Stimulated activated CD8-positive, alpha-beta memory T cell treated with anti-CD3 and anti-CD28 coated beads, Interleukin-12 subunit alpha, Interleukin-12 subunit beta, amount 100 ng/mL, for 24 hours (primary cell): ENCODE results near the gene LMNA.
"Not testable (repeated sequence)": the region's sequence is repeated elsewhere in the genome, so short reads cannot be mapped to it uniquely, and the experiment has no call there.

Experiments used
- DNase-seq: peaks from one replicate; pipeline ENCODE4 v3.0.0-alpha.2; 2020; ENCODE audit errors: extremely low read depth

LMNA gene

DNA sequence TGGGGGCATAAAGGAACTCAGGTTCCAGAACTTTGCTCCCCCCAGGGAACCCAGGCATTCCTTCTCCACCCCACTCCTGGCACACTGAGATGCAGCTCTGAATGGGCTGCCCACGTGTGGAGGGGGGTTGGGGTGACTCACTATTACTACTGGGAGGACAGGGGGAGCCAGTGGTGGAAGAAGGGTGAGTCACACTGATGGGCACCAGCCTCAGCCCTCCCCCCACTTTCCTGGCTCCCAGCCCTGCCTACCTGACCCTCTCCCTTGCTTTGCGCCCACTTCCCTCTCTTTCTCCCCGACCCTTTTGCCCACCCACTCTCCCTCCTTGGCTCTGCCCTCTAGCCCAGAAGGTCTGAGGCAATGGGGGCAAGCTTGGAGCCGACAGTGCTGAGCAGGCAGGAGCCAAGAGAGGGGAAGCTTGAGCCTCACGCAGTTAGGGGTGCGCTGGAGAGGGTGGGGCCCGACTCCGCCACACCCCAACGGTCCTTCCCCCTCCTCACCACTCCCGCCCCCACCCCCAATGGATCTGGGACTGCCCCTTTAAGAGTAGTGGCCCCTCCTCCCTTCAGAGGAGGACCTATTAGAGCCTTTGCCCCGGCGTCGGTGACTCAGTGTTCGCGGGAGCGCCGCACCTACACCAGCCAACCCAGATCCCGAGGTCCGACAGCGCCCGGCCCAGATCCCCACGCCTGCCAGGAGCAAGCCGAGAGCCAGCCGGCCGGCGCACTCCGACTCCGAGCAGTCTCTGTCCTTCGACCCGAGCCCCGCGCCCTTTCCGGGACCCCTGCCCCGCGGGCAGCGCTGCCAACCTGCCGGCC, at the start of gene LMNA:
Gene LMNA (plus strand): TSS at position 611 of the 818 bp plus-strand sequence. CDS start 208 bp downstream, outside the sequence.
- DNase-seq: no peak

DNA sequence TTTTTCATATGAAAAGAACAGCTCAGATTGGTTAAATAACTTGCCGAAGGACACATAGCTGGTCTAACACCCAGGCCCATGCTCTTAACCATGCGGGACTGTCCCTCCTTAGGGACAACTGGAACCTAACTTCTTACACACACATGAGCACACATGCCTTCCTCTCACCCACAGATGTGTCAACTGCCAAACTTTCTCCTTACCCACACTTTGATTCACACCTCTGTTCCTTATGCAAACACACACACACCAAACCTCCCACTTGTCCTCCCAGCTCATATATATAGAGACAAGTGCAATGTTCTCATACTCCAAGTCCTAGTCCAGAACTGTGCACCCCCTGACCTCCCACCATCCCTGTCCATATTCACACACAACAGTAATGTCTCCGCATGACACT, 49.3 kb upstream of the LMNA start:
- no peak for DNase-seq

DNA sequence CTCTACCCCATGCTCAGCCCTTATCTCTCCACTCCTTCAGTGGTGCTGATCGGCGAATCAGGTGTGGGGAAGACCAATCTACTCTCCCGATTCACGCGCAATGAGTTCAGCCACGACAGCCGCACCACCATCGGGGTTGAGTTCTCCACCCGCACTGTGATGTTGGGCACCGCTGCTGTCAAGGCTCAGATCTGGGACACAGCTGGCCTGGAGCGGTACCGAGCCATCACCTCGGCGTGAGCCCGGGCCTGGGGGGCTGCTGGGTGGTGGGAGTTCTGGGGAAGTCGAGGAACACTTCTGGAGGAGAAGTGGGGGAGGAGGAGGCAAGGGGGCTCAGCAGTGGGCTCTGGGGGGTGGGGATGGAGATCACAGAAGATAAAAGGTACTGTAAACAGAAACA, 48.6 kb upstream of the LMNA start:
- DNase-seq: no peak

DNA sequence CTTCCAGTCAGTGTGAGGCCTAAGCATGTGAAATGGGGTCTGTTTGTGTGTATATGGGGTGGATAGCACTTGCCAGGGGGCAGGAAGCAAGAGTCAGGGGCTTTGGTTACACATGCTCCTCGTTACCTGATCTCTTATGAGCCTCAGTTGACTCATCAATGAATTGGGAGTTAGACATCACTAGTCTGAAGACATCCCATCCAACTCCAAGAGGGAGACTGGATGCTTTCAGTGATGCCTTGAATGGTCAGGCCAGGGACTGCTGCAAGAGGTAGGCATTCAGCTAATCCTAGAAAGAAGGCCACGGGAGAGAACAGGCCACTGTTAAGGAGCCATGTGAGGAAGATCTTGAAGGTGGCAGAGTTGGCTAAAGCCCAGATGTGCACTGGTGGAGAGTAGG, 47.2 kb upstream of the LMNA start:
- DNase-seq: no peak

DNA sequence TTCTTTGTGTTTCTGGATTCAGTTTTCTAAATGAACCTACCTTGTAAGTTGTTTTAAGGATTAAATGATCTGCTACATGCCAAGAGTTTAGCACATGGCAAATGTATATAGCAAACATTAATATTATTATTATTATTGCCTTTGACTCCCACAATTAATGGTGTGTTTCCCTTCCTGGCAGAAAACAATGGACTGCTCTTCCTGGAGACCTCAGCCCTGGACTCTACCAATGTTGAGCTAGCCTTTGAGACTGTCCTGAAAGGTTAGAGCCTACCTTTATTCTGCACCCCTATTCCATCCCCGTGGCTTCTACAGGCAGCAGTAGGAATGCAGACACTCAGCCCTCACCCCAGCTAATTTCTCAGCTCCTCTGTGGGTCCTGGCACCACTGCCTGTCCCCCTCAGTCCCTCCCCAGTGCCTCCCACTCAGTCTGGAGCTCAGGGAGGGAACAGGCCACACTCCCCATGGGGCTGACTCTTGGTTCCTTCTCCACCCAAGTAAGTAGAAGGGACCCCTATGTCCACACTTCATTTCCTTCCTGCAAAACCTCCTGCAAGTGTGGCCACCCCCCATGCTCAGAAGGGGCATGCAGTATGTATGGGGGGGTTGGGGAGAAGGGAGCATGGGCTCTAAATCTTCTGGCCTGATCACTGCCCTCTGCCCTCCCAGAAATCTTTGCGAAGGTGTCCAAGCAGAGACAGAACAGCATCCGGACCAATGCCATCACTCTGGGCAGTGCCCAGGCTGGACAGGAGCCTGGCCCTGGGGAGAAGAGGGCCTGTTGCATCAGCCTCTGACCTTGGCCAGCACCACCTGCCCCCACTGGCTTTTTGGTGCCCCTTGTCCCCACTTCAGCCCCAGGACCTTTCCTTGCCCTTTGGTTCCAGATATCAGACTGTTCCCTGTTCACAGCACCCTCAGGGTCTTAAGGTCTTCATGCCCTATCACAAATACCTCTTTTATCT, 44.7 kb upstream of the LMNA start:
- DNase-seq: no peak

DNA sequence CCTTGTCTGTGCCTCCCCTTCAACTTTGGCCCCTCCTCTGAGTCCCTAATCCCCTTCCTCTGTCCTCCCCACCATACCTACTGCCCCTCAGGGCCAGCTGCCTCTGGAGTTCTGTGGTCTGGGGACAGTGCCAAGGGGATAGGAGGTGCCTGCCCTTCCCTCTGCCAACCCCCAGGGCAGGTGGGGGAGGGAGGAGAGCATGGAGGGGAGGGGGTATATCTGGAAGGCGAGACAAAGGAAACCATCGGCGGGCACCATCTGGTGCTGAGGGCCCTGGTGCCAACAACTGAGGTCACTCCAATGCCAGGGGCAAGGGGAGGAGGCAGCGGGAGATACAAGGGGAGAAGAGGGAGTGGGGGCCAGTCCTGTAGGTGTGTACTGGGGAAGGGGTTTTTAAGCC, 44.0 kb upstream of the LMNA start:
- DNase-seq: no peak

DNA sequence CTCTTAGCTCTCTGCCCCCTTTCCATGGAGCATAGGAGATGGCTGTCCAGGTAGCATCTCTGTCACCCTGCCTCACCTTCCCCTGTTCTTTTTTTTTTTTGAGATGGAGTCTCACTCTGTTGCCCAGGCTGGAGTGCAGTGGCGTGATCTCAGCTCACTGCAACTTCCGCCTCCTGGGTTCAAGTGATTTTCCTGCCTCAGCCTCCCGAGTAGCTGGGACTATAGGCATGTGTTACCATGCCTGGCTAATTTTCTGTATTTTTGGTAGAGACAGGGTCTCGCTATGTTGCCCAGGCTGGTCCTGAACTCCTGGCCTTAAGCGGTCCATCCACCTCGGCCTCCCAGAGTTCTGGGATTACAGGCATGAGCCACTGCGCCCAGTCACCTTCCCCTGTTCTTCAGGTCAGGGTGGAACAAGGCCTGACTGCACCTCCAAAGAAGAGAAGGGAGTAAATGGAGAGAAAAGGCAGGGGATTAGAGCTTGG, 43.1 kb upstream of the LMNA start:
- DNase-seq: not testable (repeated sequence)

DNA sequence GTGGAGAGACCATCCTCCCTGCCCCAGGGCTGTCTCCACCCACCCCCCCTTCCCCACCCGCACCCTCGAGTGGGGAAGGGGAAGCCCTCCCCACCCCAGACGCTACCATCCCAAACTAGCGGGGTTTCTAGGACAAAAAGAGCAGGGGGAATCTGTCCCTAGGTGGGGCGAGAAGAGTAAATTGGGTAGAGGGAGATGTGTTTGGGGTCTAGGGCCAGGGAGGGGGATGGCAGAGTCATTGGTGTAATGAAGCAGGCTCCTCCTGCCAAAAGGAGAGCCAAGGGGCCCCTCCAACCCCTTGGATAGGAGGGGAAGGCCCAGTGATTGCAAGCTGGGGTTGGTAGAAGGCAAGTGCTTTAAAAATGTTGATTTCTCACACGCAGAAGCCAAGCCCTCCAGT, 42.3 kb upstream of the LMNA start:
- DNase-seq: no peak

DNA sequence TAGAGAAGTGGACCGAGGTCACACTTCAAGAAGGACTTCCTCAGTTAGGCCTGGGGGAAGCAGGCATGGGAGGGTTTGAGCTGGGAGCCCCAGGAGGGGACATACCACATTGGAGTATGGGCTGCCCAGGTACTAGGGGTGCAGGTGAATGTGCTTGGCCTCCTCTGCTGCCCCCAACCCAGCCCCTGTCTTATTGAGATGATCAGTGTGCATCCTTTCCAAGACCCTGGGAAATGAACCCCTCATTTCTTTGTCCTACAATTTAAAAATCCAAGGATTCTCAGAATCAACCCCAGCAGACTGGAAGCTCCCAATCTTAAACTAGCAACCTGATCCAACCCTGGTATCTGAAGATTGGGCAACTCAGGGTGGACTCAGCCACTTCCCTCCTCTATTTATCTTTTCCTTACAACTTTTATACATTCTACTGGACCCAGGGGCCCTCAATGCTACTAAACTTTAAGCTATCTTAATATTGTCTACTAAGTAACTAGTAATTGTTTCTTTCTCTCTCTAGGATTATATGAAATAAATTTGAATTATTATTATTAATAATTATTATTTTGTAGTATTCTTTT, 41.3 kb upstream of the LMNA start:
- DNase-seq: no peak

DNA sequence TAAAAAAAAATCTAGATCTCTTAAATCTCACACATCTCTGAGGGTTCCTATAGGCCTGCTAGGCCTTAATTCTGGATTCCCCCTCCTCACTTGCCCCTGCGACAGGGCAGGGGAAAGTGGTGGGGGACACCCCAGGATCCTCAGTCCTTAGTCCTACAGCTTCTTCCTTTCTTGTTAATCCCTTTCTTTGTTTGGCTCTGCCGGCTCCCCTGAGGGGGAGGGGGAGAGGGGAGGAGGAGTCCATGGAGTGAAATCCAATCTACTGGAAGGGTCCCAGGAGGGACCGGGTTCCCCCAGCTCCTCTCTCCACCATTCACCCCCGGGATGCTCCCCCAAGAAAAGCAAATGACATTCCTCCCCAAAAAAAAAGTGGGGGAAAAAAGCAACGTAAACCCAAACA, 40.8 kb upstream of the LMNA start:
- no peak for DNase-seq

DNA sequence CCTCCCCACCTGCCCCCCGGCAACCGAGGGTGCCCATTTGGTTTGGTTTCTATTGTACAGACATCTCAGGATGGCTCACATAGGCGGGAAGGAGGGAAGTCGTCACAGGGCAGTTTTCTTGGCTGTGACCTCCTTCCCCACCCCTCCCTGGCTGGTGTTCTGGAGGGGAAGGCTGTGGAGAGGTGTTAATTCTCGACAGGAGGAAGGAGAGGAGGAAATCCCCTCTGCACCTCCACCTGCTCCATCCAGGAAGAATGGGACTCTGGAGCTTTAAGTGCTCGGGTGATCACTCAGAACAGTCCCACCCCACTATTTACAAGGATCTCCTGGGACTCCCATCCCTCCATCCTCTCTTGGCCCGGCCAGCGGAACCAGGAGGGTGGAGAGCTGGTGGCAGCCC, 39.9 kb upstream of the LMNA start:
- DNase-seq: no peak

DNA sequence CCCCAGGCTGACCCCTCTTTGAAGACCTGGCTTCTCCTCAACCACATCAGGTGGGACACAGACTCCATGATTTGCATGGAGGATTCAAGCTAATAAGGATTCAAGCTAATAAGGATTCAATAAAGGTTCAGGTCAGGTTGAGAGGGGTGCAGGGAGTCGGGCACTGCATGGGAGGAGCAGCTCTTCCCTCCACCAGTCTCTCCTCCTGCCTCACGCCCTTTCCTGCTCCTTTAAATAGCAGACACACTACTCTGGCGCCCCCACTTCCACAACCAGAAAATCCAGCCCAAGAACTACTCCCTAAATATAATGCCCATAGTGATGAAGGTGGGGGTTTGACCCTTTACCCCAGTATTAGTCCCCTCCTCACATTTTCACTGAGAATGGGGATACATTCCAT, 39.3 kb upstream of the LMNA start:
- no peak for DNase-seq

DNA sequence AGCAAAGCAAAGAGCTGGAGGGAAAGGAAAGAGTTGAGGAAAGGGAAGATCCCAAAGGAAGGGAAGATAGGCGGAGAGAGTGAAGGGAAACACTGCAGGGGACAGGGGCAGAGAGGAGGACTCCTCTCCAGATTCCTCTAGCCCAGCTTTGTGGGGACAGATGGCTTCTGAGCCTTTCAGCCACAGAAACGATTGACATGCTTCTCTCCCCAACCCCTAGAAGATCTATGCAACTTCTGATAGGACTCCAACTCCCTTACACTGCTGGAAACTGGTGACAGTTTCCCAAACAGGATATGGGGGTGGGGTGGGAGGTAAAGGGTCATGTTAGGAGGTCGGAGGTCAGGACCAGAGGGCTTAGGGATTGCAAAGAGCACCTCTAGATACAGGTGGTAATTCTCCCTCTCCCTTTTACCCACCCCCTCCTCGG, 38.7 kb upstream of the LMNA start:
- no peak for DNase-seq

DNA sequence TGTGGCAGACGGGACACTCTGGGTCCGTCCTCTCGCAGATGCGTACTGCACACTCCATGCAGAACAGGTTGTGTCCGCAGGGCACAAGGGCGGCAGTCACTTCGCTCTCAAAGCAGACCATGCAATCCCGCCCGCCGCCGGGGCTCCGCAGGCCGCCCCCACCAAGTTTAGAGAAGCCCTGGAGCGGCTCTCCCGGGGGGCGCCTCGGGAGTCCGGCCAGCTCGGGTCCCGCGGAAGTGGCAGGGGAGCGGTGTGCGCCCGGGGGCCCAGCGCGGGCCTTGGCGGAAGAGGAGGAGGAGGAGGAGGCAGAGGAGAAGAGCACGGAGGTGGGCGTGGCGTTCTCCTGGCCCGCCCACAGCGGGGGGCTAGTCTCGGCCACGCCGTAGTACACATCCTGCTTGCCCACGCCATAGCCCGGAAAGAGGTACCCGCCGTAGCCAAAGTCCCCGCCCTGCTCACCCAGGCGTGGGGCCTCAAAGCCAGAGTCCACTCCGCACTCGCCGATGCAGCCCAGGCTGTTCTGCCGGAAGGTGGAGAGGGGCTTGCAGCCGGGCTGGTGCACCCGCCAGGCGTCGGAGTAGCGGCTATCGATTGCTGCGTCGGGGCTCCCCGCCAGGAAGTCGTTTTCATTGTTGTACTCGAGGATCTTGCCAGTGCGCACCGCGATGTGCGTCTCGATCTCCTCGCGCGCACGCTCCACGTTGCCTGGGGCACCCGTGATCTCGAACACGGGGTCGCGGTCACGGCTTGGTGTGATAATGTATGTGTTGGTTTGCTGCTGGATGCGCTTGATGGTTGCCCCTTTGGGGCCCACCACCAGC, 37.7 kb upstream of the LMNA start:
- DNase-seq: no peak

DNA sequence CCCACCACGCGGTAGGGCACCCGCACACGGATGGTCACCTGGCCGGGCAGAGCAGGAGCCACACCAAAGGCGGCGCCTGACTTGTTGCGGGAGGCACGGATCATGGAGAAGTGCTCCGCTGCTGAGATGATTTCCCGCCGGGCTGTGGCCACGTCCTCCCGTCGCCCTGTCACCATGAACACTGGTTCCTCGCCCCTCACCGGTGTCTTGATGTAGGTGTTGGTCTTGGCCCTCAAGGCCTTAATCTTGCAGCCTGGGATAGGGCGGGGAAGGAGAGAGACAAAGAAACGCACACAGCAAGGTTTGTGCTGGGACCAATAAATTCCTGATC, 37.1 kb upstream of the LMNA start:
- no peak for DNase-seq

DNA sequence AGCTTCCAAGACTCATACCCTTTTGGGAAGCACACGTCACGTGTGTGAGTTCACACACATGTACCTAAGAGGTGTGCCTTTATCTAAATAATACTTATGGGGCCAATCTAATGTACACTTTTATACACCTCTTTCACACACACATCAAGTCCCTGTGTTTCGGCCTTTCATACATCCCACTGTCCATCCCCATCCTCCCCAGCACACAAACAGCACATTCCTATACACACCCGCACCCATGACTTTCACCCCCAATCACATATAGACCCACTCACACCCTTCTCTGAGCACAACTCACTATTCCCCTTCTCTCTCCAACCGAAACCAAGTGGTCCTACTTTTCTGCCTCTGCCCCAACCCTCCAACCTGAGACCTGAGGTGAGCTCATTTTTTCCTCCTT, 35.8 kb upstream of the LMNA start:
- no peak for DNase-seq

DNA sequence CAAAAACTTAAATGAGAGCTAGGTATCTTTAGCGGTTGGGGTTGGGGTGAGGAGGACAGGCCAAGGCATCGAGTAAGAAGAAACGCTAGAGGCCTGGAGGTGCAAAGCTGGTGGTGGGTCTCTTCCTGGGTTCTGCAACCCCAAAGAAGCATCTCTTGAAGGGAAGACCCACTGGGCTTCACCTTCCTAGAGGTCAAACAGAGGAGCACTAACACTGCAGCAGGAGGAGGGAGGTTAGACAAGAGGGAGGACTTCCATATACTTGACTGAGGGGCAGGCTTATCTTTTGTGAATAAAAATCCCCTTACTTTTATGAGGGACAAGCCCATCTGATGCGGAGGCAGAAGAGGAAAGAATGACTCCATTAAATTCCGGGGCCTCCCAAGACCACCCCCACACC, 34.7 kb upstream of the LMNA start:
- no peak for DNase-seq

DNA sequence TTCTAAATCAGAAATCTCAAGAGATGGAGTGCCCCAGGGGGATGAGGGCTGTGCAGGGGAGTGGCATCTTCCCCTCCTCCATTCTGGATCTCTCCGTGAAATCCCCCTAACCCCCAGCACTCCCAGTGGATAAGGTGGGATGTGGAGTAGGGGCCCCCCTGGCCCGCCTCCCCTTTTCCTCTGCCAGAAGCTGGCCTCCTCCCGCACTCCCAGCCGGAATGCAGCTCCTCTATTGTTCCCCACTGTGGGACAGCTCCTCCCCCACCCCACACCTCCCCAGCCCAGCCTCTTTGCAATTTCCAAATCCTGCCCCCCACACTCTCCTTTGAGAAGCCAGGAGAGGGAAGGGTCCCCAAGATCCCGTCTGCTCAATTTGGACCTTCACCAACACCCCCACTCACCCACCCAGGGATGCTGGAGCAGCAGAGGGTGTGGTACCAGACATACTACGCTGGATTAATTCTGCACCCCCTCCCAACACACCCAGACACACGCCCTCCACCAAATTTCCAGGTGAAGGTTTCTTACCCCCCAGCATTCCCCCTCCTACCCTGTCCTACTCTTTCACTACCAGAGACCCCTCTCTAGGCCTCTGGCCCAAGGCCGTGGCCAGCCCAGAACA, 34.2 kb upstream of the LMNA start:
- no peak for DNase-seq

DNA sequence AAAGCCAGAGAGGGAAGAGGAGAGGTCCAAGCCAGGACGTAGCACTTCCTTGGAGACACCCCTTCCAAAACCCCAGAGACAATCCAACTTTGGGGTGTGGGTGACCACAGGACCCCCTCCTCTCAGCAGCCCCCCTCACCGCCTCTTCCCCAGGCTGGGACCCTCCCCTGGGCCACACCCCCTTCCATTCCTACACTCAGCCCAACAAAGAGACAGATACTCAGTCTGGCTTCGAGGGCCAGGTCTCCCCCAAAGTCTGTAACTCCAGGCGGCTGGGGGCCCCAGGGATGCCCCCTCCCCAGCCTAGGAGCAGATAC, 33.7 kb upstream of the LMNA start:
- DNase-seq: no peak

DNA sequence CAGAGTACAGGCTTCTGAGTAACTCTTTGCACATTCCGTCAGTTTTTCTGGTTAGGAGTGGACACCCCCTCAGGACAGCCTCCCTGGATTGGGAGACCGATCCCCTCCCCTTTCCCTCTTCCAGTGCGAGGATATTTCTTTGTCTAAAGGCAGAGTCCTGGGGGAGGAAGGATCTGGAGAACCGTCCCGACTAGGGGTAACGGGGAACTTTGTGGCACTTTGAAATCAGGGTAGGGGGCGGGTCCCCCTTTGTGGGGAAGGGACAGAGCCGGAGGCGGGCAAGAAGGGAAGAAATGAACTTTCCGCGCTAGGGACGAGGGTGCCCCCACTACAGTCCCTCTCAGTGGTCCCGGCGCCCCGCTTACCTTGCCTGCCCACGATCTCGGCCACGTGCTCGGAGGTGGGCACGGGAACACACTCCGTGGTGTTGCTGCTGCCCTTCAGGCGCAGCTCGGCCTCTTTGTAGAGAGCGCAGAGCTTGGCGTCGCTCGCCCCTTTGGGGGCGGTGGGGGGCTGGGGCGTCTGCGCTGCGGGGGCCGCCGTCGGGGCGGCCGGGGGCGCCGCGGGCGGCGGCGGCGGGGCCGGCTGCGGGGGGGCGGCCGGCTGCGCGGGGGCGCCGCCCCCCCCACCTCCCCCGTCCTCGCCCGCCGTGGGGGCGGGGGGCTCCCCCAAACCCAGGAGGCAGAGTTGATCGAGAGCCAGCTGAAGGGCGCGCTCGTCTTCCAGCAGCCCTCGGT, 33.2 kb upstream of the LMNA start:
- no peak for DNase-seq

DNA sequence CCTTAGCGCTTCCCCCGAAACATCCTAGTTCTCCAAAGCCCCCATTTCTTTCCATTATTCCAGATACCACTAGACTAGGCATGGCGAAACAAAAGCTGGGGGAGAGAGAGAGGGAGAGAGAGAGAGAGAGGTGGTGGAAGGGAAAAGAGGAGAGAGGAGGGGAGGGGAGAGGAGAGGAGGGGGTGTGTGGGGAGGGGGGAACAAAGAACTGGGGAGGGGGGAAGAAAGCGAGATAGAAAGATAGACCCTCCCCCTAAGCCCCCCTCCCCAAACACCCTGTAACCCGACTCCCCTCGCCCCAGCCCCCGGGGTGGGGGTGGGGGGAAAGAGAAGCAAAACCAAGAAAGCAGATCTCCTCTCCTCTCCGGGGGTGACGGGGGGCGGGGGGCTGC, 32.6 kb upstream of the LMNA start:
- no peak for DNase-seq
